SK-N-SH (cell line): Measurements from ENCODE around the gene SLC16A10. TPM values are rescaled to one million over a fixed set of nuclear protein-coding genes. Genes with fewer than 3 reads are reported as not detected.

Experiments
- CTCF ChIA-PET: fragments of 300-600, 350-600 bp; formaldehyde crosslinking; extraction: SDS; loops from one replicate; lab custom pipeline; 2021; lab: Yijun Ruan, JAX
- POLR2A ChIA-PET: fragments of 350-600 bp; sonication (Branson Sonifier 250); formaldehyde crosslinking; extraction: SDS; loops from one replicate; lab custom pipeline; 2020; ENCODE audit warnings: antibody characterized with exemption, inconsistent platforms; lab: Yijun Ruan, JAX
- DNase-seq: peaks from one replicate; pipeline ENCODE4 v3.0.0; 2012
- H2AFZ ChIP-seq: fragments of 200-600 bp; sonication (generic); 2 replicates; pipeline ENCODE4 v1.8.1; 2016; ENCODE audit warnings: antibody characterized with exemption, mild to moderate bottlenecking, low read depth
- H3F3A ChIP-seq: fragments of 200-600 bp; sonication (generic); replicated peaks from 2 replicates; pipeline ENCODE3; 2016; ENCODE audit warnings: antibody characterized with exemption, mild to moderate bottlenecking; ENCODE audit not compliant: insufficient read depth
- H3K27ac ChIP-seq, 2 experiments: fragments of 200-500 bp in 1 of 2; fragments of 200-600 bp in 1 of 2; sonication (Bioruptor generic) in 1 of 2; sonication (generic), shearing (Covaris generic) in 1 of 2; 2 replicates each; pipeline versions ENCODE4 v1.5.1 to v1.6.1; 2014 to 2016; ENCODE audit warnings: low read depth in 2 of 2, inconsistent platforms in 1 of 2, low read length in 1 of 2, mild to moderate bottlenecking in 1 of 2, mixed read lengths in 1 of 2
- H3K27me3 ChIP-seq: fragments of 200-600 bp; sonication (generic), shearing (Covaris generic); 2 replicates; pipeline ENCODE4 v1.6.1; 2016; ENCODE audit warnings: mixed run types; ENCODE audit not compliant: insufficient read depth
- H3K36me3 ChIP-seq, 2 experiments: fragments of 200-500 bp in 1 of 2; fragments of 200-600 bp in 1 of 2; sonication (Bioruptor generic) in 1 of 2; sonication (generic) in 1 of 2; replicated peaks in 1 of 2; 2 replicates each; pipeline versions ENCODE3 to v1.5.1; 2014 to 2016; ENCODE audit warnings: low read length in 1 of 2, mild to moderate bottlenecking in 1 of 2; ENCODE audit not compliant: insufficient read depth in 2 of 2, control insufficient read depth in 1 of 2
- H3K4me1 ChIP-seq, 2 experiments: fragments of 200-500 bp in 1 of 2; fragments of 200-600 bp in 1 of 2; sonication (Bioruptor generic) in 1 of 2; sonication (generic), shearing (Covaris generic) in 1 of 2; 2 replicates each; pipeline versions ENCODE4 v1.5.1 to v1.6.1; 2014 to 2016; ENCODE audit warnings: low read depth in 1 of 2, low read length in 1 of 2, mixed run types in 1 of 2; ENCODE audit not compliant: insufficient read depth in 2 of 2, control insufficient read depth in 1 of 2
- H3K4me2 ChIP-seq: fragments of 200-600 bp; sonication (generic), shearing (Covaris generic); 2 replicates; pipeline ENCODE4 v1.6.1; 2017; ENCODE audit warnings: mixed run types
- H3K4me3 ChIP-seq, 2 experiments: fragments of 200-500 bp in 1 of 2; fragments of 200-600 bp in 1 of 2; sonication (Bioruptor generic) in 1 of 2; sonication (generic), shearing (Covaris generic) in 1 of 2; 2 replicates each; pipeline versions ENCODE4 v1.5.1 to v1.8.1; 2014 to 2016; ENCODE audit warnings: low read depth in 2 of 2, inconsistent platforms in 1 of 2, low read length in 1 of 2, mild to moderate bottlenecking in 1 of 2, mixed read lengths in 1 of 2, moderate library complexity in 1 of 2
- H3K79me2 ChIP-seq: fragments of 200-600 bp; sonication (generic); 2 replicates; pipeline ENCODE4 v1.8.1; 2017; ENCODE audit warnings: mild to moderate bottlenecking; ENCODE audit not compliant: insufficient read depth
- H3K9ac ChIP-seq: fragments of 200-600 bp; sonication (generic); 2 replicates; pipeline ENCODE4 v1.6.1; 2017; ENCODE audit warnings: mixed run types
- H3K9me2 ChIP-seq: fragments of 200-600 bp; sonication (generic); 2 replicates; pipeline ENCODE4 v1.6.1; 2017; ENCODE audit warnings: mixed run types
- H3K9me3 ChIP-seq: fragments of 200-600 bp; sonication (generic); 2 replicates; pipeline ENCODE4 v1.6.1; 2017; ENCODE audit warnings: mixed run types, mild to moderate bottlenecking, moderate library complexity
- H4K20me1 ChIP-seq: fragments of 200-600 bp; sonication (generic); 2 replicates; pipeline ENCODE4 v1.6.1; 2017; ENCODE audit warnings: mild to moderate bottlenecking, mixed run types; ENCODE audit not compliant: insufficient read depth
- CHD2 ChIP-seq: fragments of 150-350 bp; IDR thresholded peaks from 2 replicates; pipeline ENCODE4 v1.6.1; 2018; ENCODE audit warnings: low read length; ENCODE audit not compliant: partially characterized antibody
- CTCF ChIP-seq: fragments of 200-600 bp; sonication (generic); IDR thresholded peaks from 2 replicates; pipeline ENCODE4 v1.6.1; 2017; ENCODE audit warnings: antibody characterized with exemption, mild to moderate bottlenecking, moderate library complexity
- ELF1 ChIP-seq: IDR thresholded peaks from 2 replicates; pipeline ENCODE4 v1.4.0; 2012
- EP300 ChIP-seq, 2 experiments: IDR thresholded peaks; 2 replicates each; pipeline versions ENCODE4 v1.4.0 to v1.6.1; 2012; ENCODE audit warnings: borderline replicate concordance in 1 of 2, low read depth in 1 of 2, low read length in 1 of 2
- FOSL2 ChIP-seq: IDR thresholded peaks from 2 replicates; pipeline ENCODE4 v1.4.0; 2012; ENCODE audit warnings: low read depth, mild to moderate bottlenecking, moderate library complexity, borderline replicate concordance
- FOXJ3 ChIP-seq: sonication (generic); formaldehyde crosslinking; IDR thresholded peaks from 2 replicates; pipeline ENCODE4 v1.5.1; 2020; ENCODE audit warnings: mild to moderate bottlenecking, missing genetic modification reagents
- GABPA ChIP-seq: IDR thresholded peaks from 2 replicates; pipeline ENCODE4 v1.4.0; 2012; ENCODE audit warnings: low read depth, mild to moderate bottlenecking
- GATA2 ChIP-seq: sonication (generic); formaldehyde crosslinking; IDR thresholded peaks from 2 replicates; pipeline ENCODE4 v1.5.0; 2020; ENCODE audit warnings: mild to moderate bottlenecking, missing genetic modification reagents
- IRF3 ChIP-seq: fragments of 150-350 bp; IDR thresholded peaks from 2 replicates; pipeline ENCODE4 v1.6.1; 2016; ENCODE audit warnings: mild to moderate bottlenecking, low read depth, low read length
- JUND ChIP-seq: IDR thresholded peaks from 2 replicates; pipeline ENCODE4 v1.4.0; 2012
- MAX ChIP-seq: IDR thresholded peaks from 2 replicates; pipeline ENCODE4 v1.4.0; 2012; ENCODE audit warnings: low read depth
- MXI1 ChIP-seq: IDR thresholded peaks from 2 replicates; pipeline ENCODE4 v1.6.1; 2012; ENCODE audit warnings: mild to moderate bottlenecking, low read depth, low read length, improper control_type of control experiment
- NFIC ChIP-seq: IDR thresholded peaks from 2 replicates; pipeline ENCODE4 v1.4.0; 2012; ENCODE audit warnings: borderline replicate concordance
- NRF1 ChIP-seq: IDR thresholded peaks from 2 replicates; pipeline ENCODE4 v1.6.1; 2012; ENCODE audit warnings: low read depth, mild to moderate bottlenecking, low read length
- PBX3 ChIP-seq: IDR thresholded peaks from 2 replicates; pipeline ENCODE4; 2012
- POLR2AphosphoS5 ChIP-seq: IDR thresholded peaks from 2 replicates; pipeline ENCODE4 v1.6.1; 2012; ENCODE audit warnings: low read depth, low read length
- RAD21 ChIP-seq: IDR thresholded peaks from 2 replicates; pipeline ENCODE4 v1.6.1; 2012; ENCODE audit warnings: mild to moderate bottlenecking, low read length
- RCOR1 ChIP-seq: fragments of 150-350 bp; IDR thresholded peaks from 2 replicates; pipeline ENCODE4 v1.6.1; 2017; ENCODE audit warnings: antibody characterized with exemption, low read length
- RFX5 ChIP-seq: IDR thresholded peaks from 2 replicates; pipeline ENCODE4 v1.6.1; 2012; ENCODE audit warnings: mild to moderate bottlenecking, improper control_type of control experiment, low read length
- SIN3A ChIP-seq: IDR thresholded peaks from 2 replicates; pipeline ENCODE4 v1.6.1; 2012; ENCODE audit warnings: low read depth, mild to moderate bottlenecking, low read length, moderate library complexity, borderline replicate concordance
- USF2 ChIP-seq: fragments of 150-350 bp; IDR thresholded peaks from 2 replicates; pipeline ENCODE4 v1.6.1; 2017; ENCODE audit warnings: antibody characterized with exemption, low read length, low read depth, borderline replicate concordance
- WGBS: methylation state at CpG from one replicate; pipeline ENCODE4 v1.1.6; 2017; ENCODE audit warnings: low lambda C conversion rate; 5-methylcytosine and 5-hydroxymethylcytosine counted together
- polyA plus RNA-seq, 3 experiments: library from polyadenylated mRNA; depleted of rRNA; stranded (reverse); fragments of >200 nt; gene quantifications; 2 replicates each; pipeline ENCODE4 v1.2.3, GENCODE V29; 2012

Gene SLC16A10
- polyA plus RNA-seq, 1 of the 3 experiments (the other 2 are of a cell fraction), result 0.12 TPM

GRCh38 chr6:111096246-111096645 lies 8.9 kb downstream of the SLC16A10 start:
- Histone ChIP-seq H3K27ac (no peak overlapping the region), H3K9me2 (no peaks in the 10 kb centered on the region), H2AFZ (no peak overlapping the region), H3K79me2 (no peaks in the 10 kb centered on the region), H3K36me3 (no peaks in the 10 kb centered on the region), H3K9ac (no peak overlapping the region), H3K4me1 (no peaks in the 10 kb centered on the region; a peak in 1 of 4 replicates), H3K4me2 (no peak overlapping the region), H3K4me3 (no peak overlapping the region), H3K9me3 (no peaks in the 10 kb centered on the region), H3F3A (no peaks in the 10 kb centered on the region), H4K20me1 (no peaks in the 10 kb centered on the region), H3K27me3 (0 out of 2 replicates have a peak, but pooled peaks cover 6% of the 10 kb centered on the region)
- WGBS, result 54% methylated on average over 3 of the region's 3 CpGs
- ChIA-PET CTCF (interaction anchor here (1.6 kb wide), 1 partner anchor 9 kb away, joined by 7 read pairs; the partner anchor contains the start of gene SLC16A10), POLR2A (no interaction called here)
- TF ChIP-seq GATA2 (CRISPR knock-in tag) (no peak), USF2 (no peak), GABPA (no peak), CHD2 (no peak), PBX3 (no peak), CTCF (no peak), NFIC (no peak), FOXJ3 (CRISPR knock-in tag) (no peak), RCOR1 (no peak), EP300 (IDR thresholded peaks at IDR 0.05; ENCODE audit: borderline replicate concordance in 1 of 2, low read depth in 1 of 2, low read length in 1 of 2) (no peak), ELF1 (no peak)
- no peak for DNase-seq

- Histone ChIP-seq H3K27ac (no peak overlapping the region), H4K20me1 (no peaks in the 10 kb centered on the region), H3K4me2 (no peak overlapping the region), H3K4me3 (no peak overlapping the region), H3K4me1 (no peaks in the 10 kb centered on the region; a peak in 1 of 4 replicates), H3K36me3 (no peaks in the 10 kb centered on the region), H3K79me2 (no peaks in the 10 kb centered on the region), H3K9me3 (no peaks in the 10 kb centered on the region), H3F3A (no peaks in the 10 kb centered on the region), H2AFZ (no peak overlapping the region), H3K9me2 (no peaks in the 10 kb centered on the region), H3K9ac (no peak overlapping the region), H3K27me3 (0 out of 2 replicates have a peak, but pooled peaks cover 6% of the 10 kb centered on the region)
- DNase-seq, result no peak
- 62% methylated on average over 2 of the region's 2 CpGs for WGBS
- ChIA-PET POLR2A (no interaction called here), CTCF (interaction anchor here (1.4 kb wide), 1 partner anchor 41 kb away, joined by 3 read pairs; no protein-coding TSS in a partner anchor)
- TF ChIP-seq GABPA, result no peak
- TF ChIP-seq CTCF, result no peak
- TF ChIP-seq RCOR1, result no peak
- TF ChIP-seq IRF3, result no peak
- TF ChIP-seq MAX, result no peak
- no peak for TF ChIP-seq POLR2AphosphoS5
- no peak for TF ChIP-seq GATA2 (CRISPR knock-in tag)
- TF ChIP-seq JUND, result no peak
- TF ChIP-seq RFX5, result no peak
- no peak for TF ChIP-seq NFIC
- no peak for TF ChIP-seq ELF1
- no peak for TF ChIP-seq MXI1
- no peak for TF ChIP-seq FOSL2
- TF ChIP-seq SIN3A, result no peak
- TF ChIP-seq RAD21, result no peak
- no peak for TF ChIP-seq NRF1
These were observed 11.3 kb downstream of the SLC16A10 start for GRCh38 chr6:111098597-111098996.
